Natural killer cell (primary cell): Measurements from ENCODE around the gene DGKZ. TPM values are rescaled to one million over a fixed set of nuclear protein-coding genes. Genes with fewer than 3 reads are reported as not detected.

ENCODE experiments used
- ATAC-seq, 3 donors: fragments of 150-1000 bp in 2 of 3; fragments of 200-7000 bp in 1 of 3; cut with Tn5 transposase; 1 replicate in 1 of 3; 2 replicates in 2 of 3; pipeline ENCODE4 v1.10.0; 2021; ENCODE audit warnings: mild to moderate bottlenecking in 2 of 3, moderate library complexity in 2 of 3
- DNase-seq, 2 donors: peaks; one replicate each; pipeline versions ENCODE4 v3.0.0 to v3.0.0-alpha.2; 2013 to 2021; ENCODE audit warnings: mixed read lengths in 1 of 2
- H3K27ac ChIP-seq: one replicate; pipeline ENCODE4 v1.5.1; 2013; ENCODE audit warnings: mild to moderate bottlenecking, low read length
- H3K27me3 ChIP-seq: one replicate; pipeline ENCODE4 v1.6.1; 2013; ENCODE audit warnings: low read length; ENCODE audit not compliant: control insufficient read depth, insufficient read depth
- H3K36me3 ChIP-seq: one replicate; pipeline ENCODE4 v1.6.1; 2013; ENCODE audit warnings: low read length; ENCODE audit not compliant: control insufficient read depth, insufficient read depth
- H3K4me1 ChIP-seq: one replicate; pipeline ENCODE4 v1.6.1; 2013; ENCODE audit warnings: low read length; ENCODE audit not compliant: control insufficient read depth, insufficient read depth
- H3K4me3 ChIP-seq: one replicate; pipeline ENCODE4 v1.5.1; 2013; ENCODE audit warnings: low read length
- H3K9me3 ChIP-seq: one replicate; pipeline ENCODE4 v1.6.1; 2013; ENCODE audit warnings: low read length; ENCODE audit not compliant: control insufficient read depth, insufficient read depth
- H3K27ac Mint-ChIP-seq, 2 donors: one replicate each; pipeline ENCODE4 v1.8.0; 2022; ENCODE audit warnings: mild to moderate bottlenecking in 2 of 2, mixed read lengths in 2 of 2, moderate library complexity in 1 of 2
- H3K27me3 Mint-ChIP-seq, 2 donors: one replicate each; pipeline ENCODE4 v1.8.0; 2022; ENCODE audit warnings: low read depth in 2 of 2, mixed read lengths in 2 of 2
- H3K36me3 Mint-ChIP-seq: one replicate; pipeline ENCODE4 v1.8.0; 2022; ENCODE audit warnings: mixed read lengths
- H3K4me1 Mint-ChIP-seq, 2 donors: one replicate each; pipeline ENCODE4 v1.8.0; 2022; ENCODE audit warnings: mixed read lengths in 2 of 2
- H3K4me3 Mint-ChIP-seq: one replicate; pipeline ENCODE4 v1.8.0; 2022; ENCODE audit warnings: mild to moderate bottlenecking, moderate library complexity, mixed read lengths
- H3K9me3 Mint-ChIP-seq, 2 donors: one replicate each; pipeline ENCODE4 v1.8.0; 2022; ENCODE audit warnings: mixed read lengths in 2 of 2
- WGBS: methylation state at CpG from one replicate; pipeline ENCODE4 v1.1.7; 2013; ENCODE audit warnings: missing lambda C conversion rate; ENCODE audit not compliant: insufficient coverage; 5-methylcytosine and 5-hydroxymethylcytosine counted together
- intact Hi-C: fragments of 100-400 bp; cut with micrococcal nuclease; formaldehyde crosslinking; loops from one replicate; pipeline ENCODE4 v1.14.2; 2022
- total RNA-seq, 4 donors: library from RNA; stranded (reverse); fragments of 120-200 nt in 1 of 4; gene quantifications; one replicate each; pipeline versions ENCODE4 v1.2.3 to v1.2.4, GENCODE V29; 2013 to 2022
- TF ChIP-seq, protein P1 (sequence below): fragments of 200-600 bp; IDR thresholded peaks from one replicate; pipeline ENCODE4 v1.8.0; 2022; ENCODE audit warnings: antibody characterized with exemption

DGKZ gene
- total RNA-seq, 3 donors from 2014 or later (not counting 1 experiment from before 2014, with no cell fraction given): 307 to 377 (median 350) TPM

DNA sequence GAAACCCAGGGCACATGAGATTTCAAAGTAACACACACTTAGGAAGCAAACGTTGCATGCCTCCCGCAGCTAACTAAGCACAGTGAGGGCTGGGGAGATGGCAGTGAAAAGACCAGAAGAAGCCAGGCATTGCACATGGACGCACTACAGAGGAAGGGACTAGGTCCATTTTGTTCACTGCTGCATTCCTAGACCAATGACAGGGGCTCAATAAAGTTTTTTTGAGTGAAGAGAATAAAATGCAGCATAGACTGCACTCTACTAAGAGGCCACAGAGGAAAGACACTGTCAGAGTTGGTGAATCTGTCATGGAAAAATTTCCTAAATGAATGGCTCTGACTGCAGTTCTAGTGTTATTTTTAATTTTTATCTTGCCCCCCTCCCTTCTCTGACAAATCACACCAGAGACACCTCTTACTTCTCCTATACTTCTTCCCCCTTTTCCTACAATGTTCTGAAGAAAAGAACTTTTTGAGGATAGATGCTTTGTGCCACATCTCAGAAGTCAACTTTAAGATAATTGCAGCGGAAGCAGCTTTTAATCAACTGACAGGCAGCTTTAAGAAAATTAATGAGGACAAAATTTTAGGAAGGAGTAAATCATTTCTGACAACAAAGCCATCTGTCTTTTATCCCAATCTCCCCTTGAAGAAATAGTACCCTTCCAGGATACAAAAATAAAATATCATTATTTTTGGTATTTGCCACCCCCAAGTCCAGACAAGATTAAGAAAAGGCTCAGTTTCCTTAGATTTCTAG, 79.1 kb downstream of the DGKZ start:
- no peak overlapping the region for H3K27ac ChIP-seq
- H3K9me3 ChIP-seq: no peaks in the 10 kb centered on the region
- DNase-seq: no peak
- no peak overlapping the region for H3K4me3 ChIP-seq
- no peak overlapping the region for H3K27ac Mint-ChIP-seq
- H3K36me3 Mint-ChIP-seq: peaks cover 6% of the 10 kb centered on the region
- ATAC-seq: no peak
- intact Hi-C loops: no loop called here
- H3K27me3 Mint-ChIP-seq: no peaks in the 10 kb centered on the region
- H3K4me1 Mint-ChIP-seq: peaks cover 0 to 10% of the 10 kb centered on the region in 2 donors
- TF ChIP-seq, protein P1, sequence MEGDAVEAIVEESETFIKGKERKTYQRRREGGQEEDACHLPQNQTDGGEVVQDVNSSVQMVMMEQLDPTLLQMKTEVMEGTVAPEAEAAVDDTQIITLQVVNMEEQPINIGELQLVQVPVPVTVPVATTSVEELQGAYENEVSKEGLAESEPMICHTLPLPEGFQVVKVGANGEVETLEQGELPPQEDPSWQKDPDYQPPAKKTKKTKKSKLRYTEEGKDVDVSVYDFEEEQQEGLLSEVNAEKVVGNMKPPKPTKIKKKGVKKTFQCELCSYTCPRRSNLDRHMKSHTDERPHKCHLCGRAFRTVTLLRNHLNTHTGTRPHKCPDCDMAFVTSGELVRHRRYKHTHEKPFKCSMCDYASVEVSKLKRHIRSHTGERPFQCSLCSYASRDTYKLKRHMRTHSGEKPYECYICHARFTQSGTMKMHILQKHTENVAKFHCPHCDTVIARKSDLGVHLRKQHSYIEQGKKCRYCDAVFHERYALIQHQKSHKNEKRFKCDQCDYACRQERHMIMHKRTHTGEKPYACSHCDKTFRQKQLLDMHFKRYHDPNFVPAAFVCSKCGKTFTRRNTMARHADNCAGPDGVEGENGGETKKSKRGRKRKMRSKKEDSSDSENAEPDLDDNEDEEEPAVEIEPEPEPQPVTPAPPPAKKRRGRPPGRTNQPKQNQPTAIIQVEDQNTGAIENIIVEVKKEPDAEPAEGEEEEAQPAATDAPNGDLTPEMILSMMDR: no peak
- no peaks in the 10 kb centered on the region for H3K27me3 ChIP-seq
- no peaks in the 10 kb centered on the region for H3K4me1 ChIP-seq
- H3K36me3 ChIP-seq: peaks cover 24% of the 10 kb centered on the region
- H3K9me3 Mint-ChIP-seq: no peaks in the 10 kb centered on the region
- H3K4me3 Mint-ChIP-seq: no peak overlapping the region
- 98% methylated on average over 4 of the region's 4 CpGs for WGBS

DNA sequence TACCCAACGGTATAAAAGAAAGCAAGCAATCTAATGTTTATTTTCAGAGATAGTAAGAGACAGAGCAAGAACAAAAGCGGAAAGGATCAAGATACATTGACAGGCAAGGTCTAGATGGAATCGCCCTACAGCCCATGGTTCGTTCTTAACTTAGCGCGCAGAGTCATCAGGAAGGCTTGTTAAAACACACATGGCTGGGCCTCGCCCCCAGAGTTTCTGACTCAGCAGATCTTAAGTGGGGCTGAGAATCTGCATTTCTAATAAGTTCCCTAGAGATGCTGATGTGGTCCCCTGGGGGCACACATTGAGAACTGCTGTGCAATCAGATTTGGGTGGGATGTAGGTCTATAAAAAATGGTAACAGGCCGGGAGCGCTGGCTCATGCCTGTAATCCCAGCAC, 80.1 kb downstream of the DGKZ start:
- H3K27ac Mint-ChIP-seq: no peak overlapping the region
- H3K36me3 ChIP-seq: peaks cover 27% of the 10 kb centered on the region
- H3K4me1 ChIP-seq: no peaks in the 10 kb centered on the region

GRCh38 chr11:46429717-46430116, 82.5 kb downstream of the DGKZ start:
- H3K27me3 Mint-ChIP-seq: no peaks in the 10 kb centered on the region
- ATAC-seq (no peak), DNase-seq (no peak)
- no peaks in the 10 kb centered on the region for H3K36me3 Mint-ChIP-seq
- H3K9me3 Mint-ChIP-seq: no peaks in the 10 kb centered on the region
- WGBS: 100% methylated on average over 1 of the region's 3 CpGs
- Histone ChIP-seq H3K27ac (no peak overlapping the region), H3K4me3 (no peak overlapping the region), H3K27me3 (no peaks in the 10 kb centered on the region), H3K4me1 (no peaks in the 10 kb centered on the region), H3K36me3 (peaks cover 40% of the 10 kb centered on the region), H3K9me3 (no peaks in the 10 kb centered on the region)
- no peak overlapping the region for H3K4me3 Mint-ChIP-seq
- TF ChIP-seq, protein P1: no peak
- intact Hi-C loops: no loop called here
- peaks cover 0 to 20% of the 10 kb centered on the region in 2 donors for H3K4me1 Mint-ChIP-seq
- no peak overlapping the region for H3K27ac Mint-ChIP-seq

More for the DNA sequence above, 80.1 kb downstream of the DGKZ start:
- H3K27me3 ChIP-seq: no peaks in the 10 kb centered on the region
- ATAC-seq (no peak), DNase-seq (no peak)
- no peaks in the 10 kb centered on the region for H3K27me3 Mint-ChIP-seq
- no peaks in the 10 kb centered on the region for H3K9me3 Mint-ChIP-seq
- H3K9me3 ChIP-seq: no peaks in the 10 kb centered on the region
- intact Hi-C loops: no loop called here
- no peaks in the 10 kb centered on the region for H3K36me3 Mint-ChIP-seq
- no peak overlapping the region for H3K27ac ChIP-seq
- H3K4me3 Mint-ChIP-seq: no peak overlapping the region
- no peak overlapping the region for H3K4me3 ChIP-seq
- TF ChIP-seq, protein P1: no peak
- H3K4me1 Mint-ChIP-seq: peaks cover 0 to 14% of the 10 kb centered on the region in 2 donors
- WGBS: 98% methylated on average over 9 of the region's 9 CpGs

Other genes starting within 250 kb of the DGKZ start
- 100 to 1,000 TPM; 138 to 147 (median 139) TPM for gene PHF21A, start 226.0 kb upstream of the DGKZ start, total RNA-seq
- not detected for gene CREB3L1, start 69.8 kb upstream of the DGKZ start, total RNA-seq
- 10 to 100 TPM in 1 of 3 donors, 1 to 10 TPM in 2; 4.5 to 10.6 (median 6.3) TPM for gene MDK, start 34.2 kb downstream of the DGKZ start, total RNA-seq
- 1 to 10 TPM; 2.2 to 6.5 (median 3.7) TPM for gene CHRM4, start 44.3 kb downstream of the DGKZ start, total RNA-seq
- 10 to 100 TPM; 41.3 to 52.7 (median 46.2) TPM for gene AMBRA1, start 246.6 kb downstream of the DGKZ start, total RNA-seq